Stimulated activated CD8-positive, alpha-beta memory T cell treated with anti-CD3 and anti-CD28 coated beads, Interleukin-15, amount 100 ng/mL, for 24 hours (primary cell): ENCODE measurements around the gene PPL.
"Not testable (repeated sequence)": the region's sequence is repeated elsewhere in the genome, so short reads cannot be mapped to it uniquely, and the experiment has no call there.

Source experiments
- DNase-seq: peaks from one replicate; pipeline ENCODE4 v3.0.0-alpha.2; 2020; ENCODE audit warnings: low read depth

The PPL gene

GRCh38 chr16:4957720-4958509 is 21.0 kb upstream of the PPL start, which contains the start of gene SEC14L5:
TSS of gene SEC14L5 (plus strand) at chr16:4958330. CDS start at chr16:4959324, 994 bp downstream.
- peak; percentile 79 for DNase-seq

GRCh38 chr16:4957420-4957719 is 20.4 kb upstream of the PPL start:
- no peak for DNase-seq

GRCh38 chr16:4954714-4955113 is 17.8 kb upstream of the PPL start:
- DNase-seq, result no peak

GRCh38 chr16:4951583-4951982 is 14.6 kb upstream of the PPL start:
- not testable (repeated sequence) for DNase-seq

- no peak for DNase-seq
Observed at GRCh38 chr16:4949986-4950385, 13.0 kb upstream of the PPL start.

GRCh38 chr16:4948903-4949766 is 12.2 kb upstream of the PPL start:
- no peak for DNase-seq

GRCh38 chr16:4947722-4948503 is 11.0 kb upstream of the PPL start:
- no peak for DNase-seq

GRCh38 chr16:4946917-4947316 is 10.0 kb upstream of the PPL start:
- DNase-seq, result no peak

- DNase-seq, result no peak
Observed at GRCh38 chr16:4945560-4946502, 8.9 kb upstream of the PPL start.

GRCh38 chr16:4944333-4945281 is 7.7 kb upstream of the PPL start:
- no peak for DNase-seq

GRCh38 chr16:4942481-4942880 is 5.5 kb upstream of the PPL start:
- no peak for DNase-seq

GRCh38 chr16:4940719-4941118 is 3.8 kb upstream of the PPL start:
- DNase-seq, result no peak

- DNase-seq, result no peak
Observed at GRCh38 chr16:4938683-4939030, 1.7 kb upstream of the PPL start.

- DNase-seq, result no peak
Observed at GRCh38 chr16:4937782-4938682, 1.1 kb upstream of the PPL start.

GRCh38 chr16:4936181-4936990 is 562 bp downstream of the PPL start:
- DNase-seq, result no peak

GRCh38 chr16:4935241-4935855 is 1.6 kb downstream of the PPL start:
- DNase-seq, result no peak

- DNase-seq, result no peak
Observed at GRCh38 chr16:4934591-4934990, 2.4 kb downstream of the PPL start.

- no peak for DNase-seq
Observed at GRCh38 chr16:4933871-4934395, 3.0 kb downstream of the PPL start.
